HEK293 (cell line): ENCODE data around the gene LAMB4.

Source experiments
- CTCF ChIA-PET: fragments of 350-600 bp; formaldehyde crosslinking; extraction: SDS; loops from one replicate; lab custom pipeline; 2021; ENCODE audit warnings: antibody characterized with exemption; lab: Yijun Ruan, JAX
- POLR2A ChIA-PET: fragments of 300-600 bp; formaldehyde crosslinking; extraction: SDS; loops from one replicate; lab custom pipeline; 2020; ENCODE audit warnings: antibody characterized with exemption, inconsistent platforms; lab: Yijun Ruan, JAX
- H3K27ac ChIP-seq: fragments of 200-500 bp; sonication (Bioruptor generic); 2 replicates; pipeline ENCODE4 v1.5.1; 2014; ENCODE audit warnings: low read depth, low read length, control low read depth, inconsistent platforms; ENCODE audit errors: extremely low read depth
- H3K36me3 ChIP-seq, 2 experiments: fragments of 200-500 bp in 1 of 2; sonication (Bioruptor generic) in 1 of 2; 1 replicate in 1 of 2; 2 replicates in 1 of 2; pipeline ENCODE4 v1.5.1; 2014 to 2017; ENCODE audit warnings: inconsistent platforms in 2 of 2, low read length in 2 of 2; ENCODE audit not compliant: control insufficient read depth in 2 of 2, insufficient read depth in 1 of 2
- H3K4me1 ChIP-seq: fragments of 200-500 bp; sonication (Bioruptor generic); 2 replicates; pipeline ENCODE4 v1.5.1; 2014; ENCODE audit warnings: mild to moderate bottlenecking, low read length, inconsistent platforms; ENCODE audit not compliant: control insufficient read depth, insufficient read depth
- H3K4me3 ChIP-seq: 2 replicates; pipeline ENCODE4 v1.5.1; 2011; ENCODE audit warnings: low read depth, mild to moderate bottlenecking, control low read depth, low read length, moderate library complexity
- H3K9me3 ChIP-seq: fragments of 200-500 bp; sonication (Bioruptor generic); 2 replicates; pipeline ENCODE4 v1.5.1; 2014; ENCODE audit warnings: low read depth, low read length, inconsistent platforms; ENCODE audit not compliant: control insufficient read depth, insufficient read depth
- EGR2 ChIP-seq: fragments of 450-650 bp; formaldehyde crosslinking; IDR thresholded peaks from 2 replicates; pipeline ENCODE4 v1.5.1; 2016; ENCODE audit warnings: low read depth, missing biosample characterization, missing genetic modification characterization
- GLI4 ChIP-seq: fragments of 450-650 bp; formaldehyde crosslinking; IDR thresholded peaks from 2 replicates; pipeline ENCODE4 v1.5.1; 2016; ENCODE audit warnings: missing biosample characterization, missing genetic modification characterization
- HOXD13 ChIP-seq: sonication (generic); formaldehyde crosslinking; IDR thresholded peaks from 2 replicates; pipeline ENCODE4 v1.8.0; 2022; ENCODE audit warnings: missing genetic modification reagents, borderline replicate concordance
- KLF1 ChIP-seq: fragments of 450-650 bp; formaldehyde crosslinking; IDR thresholded peaks from 2 replicates; pipeline ENCODE4 v1.5.1; 2016; ENCODE audit warnings: missing biosample characterization, missing genetic modification characterization
- OSR2 ChIP-seq: fragments of 450-650 bp; formaldehyde crosslinking; IDR thresholded peaks from 2 replicates; pipeline ENCODE4 v1.5.1; 2016; ENCODE audit warnings: missing biosample characterization, missing genetic modification characterization
- PATZ1 ChIP-seq: fragments of 450-650 bp; formaldehyde crosslinking; IDR thresholded peaks from 2 replicates; pipeline ENCODE4 v1.5.1; 2016; ENCODE audit warnings: missing biosample characterization, missing genetic modification characterization
- SP2 ChIP-seq: fragments of 450-650 bp; formaldehyde crosslinking; IDR thresholded peaks from 2 replicates; pipeline ENCODE4 v1.5.1; 2016; ENCODE audit warnings: missing biosample characterization, missing genetic modification characterization
- TRIM28 ChIP-seq: IDR thresholded peaks from 2 replicates; pipeline ENCODE4 v1.6.1; 2011; ENCODE audit warnings: low read length, control low read depth, borderline replicate concordance
- YY1 ChIP-seq: fragments of 450-650 bp; formaldehyde crosslinking; IDR thresholded peaks from 2 replicates; pipeline ENCODE4 v1.5.1; 2018; ENCODE audit warnings: missing biosample characterization, missing genetic modification characterization
- YY2 ChIP-seq: fragments of 450-650 bp; formaldehyde crosslinking; IDR thresholded peaks from 2 replicates; pipeline ENCODE4 v1.5.1; 2016; ENCODE audit warnings: missing biosample characterization, missing genetic modification characterization
- ZBTB17 ChIP-seq: fragments of 450-650 bp; formaldehyde crosslinking; IDR thresholded peaks from 2 replicates; pipeline ENCODE4 v1.5.1; 2016; ENCODE audit warnings: missing biosample characterization, missing genetic modification characterization
- ZFP3 ChIP-seq: fragments of 450-650 bp; formaldehyde crosslinking; IDR thresholded peaks from 2 replicates; pipeline ENCODE4 v1.5.1; 2016; ENCODE audit warnings: low read depth, missing biosample characterization, missing genetic modification characterization
- ZNF138 ChIP-seq: fragments of 450-650 bp; formaldehyde crosslinking; IDR thresholded peaks from 2 replicates; pipeline ENCODE4 v1.5.1; 2016; ENCODE audit warnings: missing biosample characterization, missing genetic modification characterization, borderline replicate concordance
- ZNF248 ChIP-seq: fragments of 450-650 bp; formaldehyde crosslinking; IDR thresholded peaks from 2 replicates; pipeline ENCODE4 v1.5.1; 2017; ENCODE audit warnings: missing biosample characterization, missing genetic modification characterization
- ZNF26 ChIP-seq: fragments of 450-650 bp; formaldehyde crosslinking; IDR thresholded peaks from 2 replicates; pipeline ENCODE4 v1.5.1; 2016; ENCODE audit warnings: missing biosample characterization, missing genetic modification characterization
- ZNF354C ChIP-seq: fragments of 450-650 bp; formaldehyde crosslinking; IDR thresholded peaks from 2 replicates; pipeline ENCODE4 v1.5.1; 2016; ENCODE audit warnings: missing biosample characterization, missing genetic modification characterization, low read depth, borderline replicate concordance
- ZNF394 ChIP-seq: fragments of 450-650 bp; formaldehyde crosslinking; IDR thresholded peaks from 2 replicates; pipeline ENCODE4 v1.5.1; 2016; ENCODE audit warnings: missing biosample characterization, missing genetic modification characterization, mild to moderate bottlenecking, moderate library complexity, borderline replicate concordance
- ZNF626 ChIP-seq: fragments of 450-650 bp; sonication (Bioruptor Pico); formaldehyde crosslinking; IDR thresholded peaks from 2 replicates; pipeline ENCODE4 v1.5.1; 2018; ENCODE audit warnings: missing biosample characterization, missing genetic modification characterization, inconsistent platforms
- ZNF776 ChIP-seq: fragments of 450-650 bp; formaldehyde crosslinking; IDR thresholded peaks from 2 replicates; pipeline ENCODE4 v1.5.0; 2017; ENCODE audit warnings: missing biosample characterization, missing genetic modification characterization, borderline replicate concordance
- ZNF792 ChIP-seq: fragments of 450-650 bp; formaldehyde crosslinking; IDR thresholded peaks from 2 replicates; pipeline ENCODE4 v1.5.1; 2016; ENCODE audit warnings: missing biosample characterization, missing genetic modification characterization
- ZSCAN18 ChIP-seq: fragments of 450-650 bp; formaldehyde crosslinking; IDR thresholded peaks from 2 replicates; pipeline ENCODE4 v1.5.1; 2016; ENCODE audit warnings: missing biosample characterization, missing genetic modification characterization
- ZSCAN23 ChIP-seq: fragments of 450-650 bp; formaldehyde crosslinking; IDR thresholded peaks from 2 replicates; pipeline ENCODE4 v1.5.1; 2016; ENCODE audit warnings: missing biosample characterization, missing genetic modification characterization
- ZSCAN30 ChIP-seq: fragments of 450-650 bp; IDR thresholded peaks from 2 replicates; pipeline ENCODE4 v1.5.1; 2018; ENCODE audit warnings: missing biosample characterization, mild to moderate bottlenecking, missing genetic modification characterization, moderate library complexity

Gene LAMB4

GRCh38 chr7:108094346-108094745 is 35.8 kb downstream of the LAMB4 start:
- Histone ChIP-seq H3K4me3 (no peak overlapping the region), H3K9me3 (no peaks in the 10 kb centered on the region), H3K36me3 (no peaks in the 10 kb centered on the region), H3K27ac (no peak overlapping the region), H3K4me1 (no peaks in the 10 kb centered on the region; the same call in 1 of the 2 replicates)
- POLR2A ChIA-PET, result no interaction called here
- TF ChIP-seq ZNF792 (tag by site-specific recombination), result no peak
- no peak for TF ChIP-seq YY2
- TF ChIP-seq TRIM28, result no peak
- no peak for TF ChIP-seq ZNF626 (tag by site-specific recombination)
- TF ChIP-seq SP2 (tag by site-specific recombination), result no peak
- no peak for TF ChIP-seq ZSCAN18
- TF ChIP-seq ZSCAN23 (tag by site-specific recombination), result no peak
- no peak for TF ChIP-seq ZNF776 (tag by site-specific recombination)
- no peak for TF ChIP-seq ZNF26
- no peak for TF ChIP-seq HOXD13
- TF ChIP-seq ZSCAN30 (tag by site-specific recombination), result no peak
- no peak for TF ChIP-seq KLF1 (tag by site-specific recombination)
- TF ChIP-seq OSR2 (tag by site-specific recombination), result no peak
- TF ChIP-seq EGR2 (tag by site-specific recombination), result no peak
- TF ChIP-seq PATZ1 (tag by site-specific recombination), result no peak
- no peak for TF ChIP-seq ZNF138 (tag by site-specific recombination)
- TF ChIP-seq ZFP3 (tag by site-specific recombination), result no peak
- TF ChIP-seq GLI4 (tag by site-specific recombination), result no peak
- CTCF ChIA-PET, result no interaction called here

DNA sequence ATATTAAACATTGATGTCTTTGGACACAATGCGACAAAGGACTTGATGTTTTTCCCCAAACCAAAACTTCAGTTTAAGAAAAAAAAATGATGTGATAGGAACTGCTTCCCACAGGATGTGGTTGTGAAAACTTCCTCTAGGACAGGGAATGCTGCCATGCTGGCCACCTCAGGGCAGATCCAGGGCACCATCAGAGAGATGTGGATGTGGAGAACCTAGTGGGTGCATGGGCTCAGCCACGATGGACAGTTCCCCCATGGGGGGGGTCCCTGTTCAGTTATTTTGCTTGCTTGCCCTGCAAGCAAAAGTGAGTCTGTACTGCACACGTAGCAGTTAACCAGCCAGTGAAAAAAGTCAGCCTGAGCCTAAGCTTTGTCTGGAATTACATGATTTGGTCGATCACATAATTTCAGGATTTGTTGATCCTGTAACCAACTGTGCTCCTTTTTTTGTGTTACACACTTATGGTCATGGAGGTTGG is 36.3 kb downstream of the LAMB4 start:
- POLR2A ChIA-PET, result no interaction called here
- no peak overlapping the region for H3K27ac ChIP-seq

More for the DNA sequence above, 36.3 kb downstream of the LAMB4 start:
- CTCF ChIA-PET, result no interaction called here
- Histone ChIP-seq H3K4me1 (no peaks in the 10 kb centered on the region; the same call in 1 of the 2 replicates), H3K9me3 (no peaks in the 10 kb centered on the region), H3K4me3 (no peak overlapping the region), H3K36me3 (no peaks in the 10 kb centered on the region)
- no peak for TF ChIP-seq ZNF354C (tag by site-specific recombination)
- TF ChIP-seq ZNF248 (tag by site-specific recombination), result no peak
- no peak for TF ChIP-seq YY1 (tag by site-specific recombination)
- TF ChIP-seq ZBTB17 (tag by site-specific recombination), result no peak
- TF ChIP-seq ZNF394, result no peak
- TF ChIP-seq SP2 (tag by site-specific recombination), result no peak
